Stomach (tissue), 4 donors: ENCODE results near the gene NAB2.
A peak's percentile ranks its signal among the peaks of the same experiment; 100 is the strongest.

Source experiments
- EP300 ChIP-seq: sonication (generic); formaldehyde crosslinking; IDR thresholded peaks from one replicate; pipeline ENCODE4 v1.6.1; 2017; ENCODE audit warnings: antibody characterized with exemption
- POLR2A ChIP-seq, 4 donors: fragments of 450-650 bp; IDR thresholded peaks; one replicate each; pipeline ENCODE4 v1.6.1; 2016; ENCODE audit warnings: antibody characterized with exemption in 4 of 4, control low read depth in 2 of 4, mild to moderate bottlenecking in 1 of 4, moderate library complexity in 1 of 4
- POLR2AphosphoS5 ChIP-seq, 3 donors: sonication (generic); formaldehyde crosslinking; IDR thresholded peaks; one replicate each; pipeline ENCODE4 v1.6.1; 2016; ENCODE audit warnings: antibody characterized with exemption in 3 of 3
- TF ChIP-seq, protein P1 (sequence below), 7 experiments: fragments of 450-650 bp in 4 of 7; fragments of 200-600 bp in 3 of 7; sonication (generic) in 3 of 7; IDR thresholded peaks; one replicate each; pipeline ENCODE4 v1.5.1; 2016 to 2019; ENCODE audit warnings: antibody characterized with exemption in 7 of 7, control low read depth in 2 of 7, mild to moderate bottlenecking in 1 of 7

DNA sequence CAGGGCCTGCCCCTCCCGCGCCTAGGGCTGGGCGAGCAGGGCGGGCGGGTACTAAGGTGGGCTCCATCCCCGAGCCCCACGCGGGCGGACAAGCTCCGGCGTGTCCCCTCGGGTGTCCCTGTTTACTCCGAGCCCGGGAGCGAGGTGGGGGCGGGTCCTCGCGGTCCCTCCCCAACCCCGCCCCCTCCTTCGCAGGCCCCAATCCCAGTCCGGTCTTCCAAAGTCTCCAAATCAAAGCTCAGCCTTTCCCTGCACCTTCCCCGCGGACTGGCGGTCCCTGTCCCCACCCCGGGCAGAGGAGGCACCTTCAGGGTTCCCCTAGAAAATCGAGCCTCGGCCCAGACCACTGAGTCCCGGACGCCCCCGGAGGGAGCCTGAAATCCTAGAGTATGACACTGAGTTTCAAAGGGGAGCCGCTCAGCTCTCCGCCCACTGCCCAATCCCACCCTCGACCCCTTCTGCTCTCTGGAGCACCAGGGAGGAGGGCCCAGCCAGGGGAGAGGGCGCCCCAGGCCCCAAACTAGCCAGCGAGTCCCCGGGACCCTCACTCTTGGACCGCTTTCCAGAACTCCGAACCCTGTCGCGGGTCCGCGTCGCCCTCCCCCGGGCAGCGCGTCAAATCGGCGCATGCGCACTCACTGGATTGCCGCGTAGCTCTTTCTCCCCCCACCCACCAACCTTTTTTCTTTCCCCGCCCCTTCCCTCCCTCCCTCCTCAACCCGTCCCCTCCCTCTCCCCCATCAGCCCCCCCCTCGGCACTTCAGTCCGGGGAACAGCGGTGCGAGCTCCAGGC lies 39.0 kb downstream of the NAB2 start, which contains the start of gene LRP1:
- TF ChIP-seq, protein P1, sequence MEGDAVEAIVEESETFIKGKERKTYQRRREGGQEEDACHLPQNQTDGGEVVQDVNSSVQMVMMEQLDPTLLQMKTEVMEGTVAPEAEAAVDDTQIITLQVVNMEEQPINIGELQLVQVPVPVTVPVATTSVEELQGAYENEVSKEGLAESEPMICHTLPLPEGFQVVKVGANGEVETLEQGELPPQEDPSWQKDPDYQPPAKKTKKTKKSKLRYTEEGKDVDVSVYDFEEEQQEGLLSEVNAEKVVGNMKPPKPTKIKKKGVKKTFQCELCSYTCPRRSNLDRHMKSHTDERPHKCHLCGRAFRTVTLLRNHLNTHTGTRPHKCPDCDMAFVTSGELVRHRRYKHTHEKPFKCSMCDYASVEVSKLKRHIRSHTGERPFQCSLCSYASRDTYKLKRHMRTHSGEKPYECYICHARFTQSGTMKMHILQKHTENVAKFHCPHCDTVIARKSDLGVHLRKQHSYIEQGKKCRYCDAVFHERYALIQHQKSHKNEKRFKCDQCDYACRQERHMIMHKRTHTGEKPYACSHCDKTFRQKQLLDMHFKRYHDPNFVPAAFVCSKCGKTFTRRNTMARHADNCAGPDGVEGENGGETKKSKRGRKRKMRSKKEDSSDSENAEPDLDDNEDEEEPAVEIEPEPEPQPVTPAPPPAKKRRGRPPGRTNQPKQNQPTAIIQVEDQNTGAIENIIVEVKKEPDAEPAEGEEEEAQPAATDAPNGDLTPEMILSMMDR (IDR thresholded peaks at IDR 0.05), result no peak
- TF ChIP-seq POLR2AphosphoS5 (IDR thresholded peaks at IDR 0.05), result peak; percentile 58 to 68 (median 67)
- no peak for TF ChIP-seq POLR2A (IDR thresholded peaks at IDR 0.05)
- no peak for TF ChIP-seq EP300
